ENCODE measurements around the gene MLLT1.

MLLT1 gene

DNA sequence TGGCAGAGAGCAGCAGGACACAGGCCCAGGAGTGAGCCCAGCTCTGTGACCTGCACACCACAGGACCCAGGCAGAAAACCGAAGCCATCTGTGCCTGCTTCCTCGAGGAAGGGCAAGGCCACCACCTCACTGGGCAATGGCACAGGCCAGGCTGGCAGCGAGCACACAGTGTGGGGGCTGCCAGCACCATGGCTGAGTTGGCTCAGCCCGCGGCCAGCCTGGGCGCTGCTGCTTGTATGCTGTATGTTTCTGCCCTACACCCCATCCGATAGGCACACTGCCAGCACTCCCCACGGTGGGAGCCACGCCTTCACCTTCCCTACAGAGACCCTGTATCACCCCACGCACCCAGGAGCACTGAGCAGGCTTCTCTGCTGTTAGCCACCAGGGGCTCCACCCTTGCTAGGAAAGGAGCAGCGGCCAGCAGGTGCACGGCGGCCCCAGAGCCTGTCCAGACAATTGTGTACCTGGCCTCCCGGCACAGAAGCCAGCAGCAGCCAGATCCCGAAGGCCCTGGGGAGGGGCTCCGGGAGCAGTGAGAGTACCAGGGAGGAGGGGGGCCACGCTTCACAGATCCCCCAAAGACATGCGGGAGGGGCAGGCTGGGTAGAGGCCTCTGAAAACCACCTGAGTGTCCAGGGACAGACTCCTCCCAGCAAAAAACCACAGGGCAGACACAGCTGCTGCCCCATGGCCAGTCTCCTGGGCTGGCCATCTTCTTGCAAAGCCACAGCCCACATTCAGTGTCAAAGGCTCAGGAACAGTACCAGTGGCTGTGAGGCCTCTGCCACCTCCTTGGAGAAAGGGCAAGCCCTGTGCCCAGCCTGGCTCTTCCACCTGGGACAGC is 56.1 kb downstream of the MLLT1 start:
- no peak overlapping the region for H3K27ac ChIP-seq (ENCODE audit: low read depth, low read length)
- H3K9me3 ChIP-seq (ENCODE audit: insufficient read depth, low read length), result no peaks in the 10 kb centered on the region
- H3K4me2 ChIP-seq (ENCODE audit: low read depth, low read length, poor library complexity, severe bottlenecking), result no peak overlapping the region
- H3K79me2 ChIP-seq (ENCODE audit: insufficient read depth, low read length), result 0 out of 2 replicates have a peak, but pooled peaks cover 9% of the 10 kb centered on the region
- TF ChIP-seq, protein P1, sequence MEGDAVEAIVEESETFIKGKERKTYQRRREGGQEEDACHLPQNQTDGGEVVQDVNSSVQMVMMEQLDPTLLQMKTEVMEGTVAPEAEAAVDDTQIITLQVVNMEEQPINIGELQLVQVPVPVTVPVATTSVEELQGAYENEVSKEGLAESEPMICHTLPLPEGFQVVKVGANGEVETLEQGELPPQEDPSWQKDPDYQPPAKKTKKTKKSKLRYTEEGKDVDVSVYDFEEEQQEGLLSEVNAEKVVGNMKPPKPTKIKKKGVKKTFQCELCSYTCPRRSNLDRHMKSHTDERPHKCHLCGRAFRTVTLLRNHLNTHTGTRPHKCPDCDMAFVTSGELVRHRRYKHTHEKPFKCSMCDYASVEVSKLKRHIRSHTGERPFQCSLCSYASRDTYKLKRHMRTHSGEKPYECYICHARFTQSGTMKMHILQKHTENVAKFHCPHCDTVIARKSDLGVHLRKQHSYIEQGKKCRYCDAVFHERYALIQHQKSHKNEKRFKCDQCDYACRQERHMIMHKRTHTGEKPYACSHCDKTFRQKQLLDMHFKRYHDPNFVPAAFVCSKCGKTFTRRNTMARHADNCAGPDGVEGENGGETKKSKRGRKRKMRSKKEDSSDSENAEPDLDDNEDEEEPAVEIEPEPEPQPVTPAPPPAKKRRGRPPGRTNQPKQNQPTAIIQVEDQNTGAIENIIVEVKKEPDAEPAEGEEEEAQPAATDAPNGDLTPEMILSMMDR (IDR thresholded peaks at IDR 0.05; ENCODE audit: insufficient read depth, low read length, poor library complexity, severe bottlenecking), result no peak
- TF ChIP-seq EZH2phosphoT487 (conservative IDR thresholded peaks at IDR 0.05; ENCODE audit: low read length), result no peak
- no peak overlapping the region for H2AFZ ChIP-seq (ENCODE audit: low read depth, low read length, severe bottlenecking)
- H3K4me3 ChIP-seq (ENCODE audit: insufficient read depth, low read length, poor library complexity, severe bottlenecking), result no peak overlapping the region
- no peaks in the 10 kb centered on the region for H3F3A ChIP-seq (ENCODE audit: insufficient read depth)
- no peaks in the 10 kb centered on the region for H3K9me2 ChIP-seq (replicated peaks; ENCODE audit: insufficient read depth, low read length)
- no peaks in the 10 kb centered on the region for H3K36me3 ChIP-seq (ENCODE audit: low read length)
- H3K27me3 ChIP-seq (ENCODE audit: low read length), result no peaks in the 10 kb centered on the region
- no peaks in the 10 kb centered on the region for H4K20me1 ChIP-seq (ENCODE audit: low read depth, low read length)
- H3K9ac ChIP-seq (ENCODE audit: low read length), result no peak overlapping the region

- H3K27ac ChIP-seq (ENCODE audit: low read depth, low read length), result no peak overlapping the region
- H3K9ac ChIP-seq (ENCODE audit: low read length), result no peak overlapping the region
- 0 out of 2 replicates have a peak, but pooled peaks cover 3% of the 10 kb centered on the region for H3K79me2 ChIP-seq (ENCODE audit: insufficient read depth, low read length)
- no peaks in the 10 kb centered on the region for H3K27me3 ChIP-seq (ENCODE audit: low read length)
- H3K4me3 ChIP-seq (ENCODE audit: insufficient read depth, low read length, poor library complexity, severe bottlenecking), result no peak overlapping the region
- no peaks in the 10 kb centered on the region for H3K36me3 ChIP-seq (ENCODE audit: low read length)
- no peak overlapping the region for H2AFZ ChIP-seq (ENCODE audit: low read depth, low read length, severe bottlenecking)
- H3F3A ChIP-seq (ENCODE audit: insufficient read depth), result no peaks in the 10 kb centered on the region
- TF ChIP-seq, protein P1 (IDR thresholded peaks at IDR 0.05; ENCODE audit: insufficient read depth, low read length, poor library complexity, severe bottlenecking), result no peak
- no peak for TF ChIP-seq EZH2phosphoT487 (conservative IDR thresholded peaks at IDR 0.05; ENCODE audit: low read length)
- no peak overlapping the region for H3K4me2 ChIP-seq (ENCODE audit: low read depth, low read length, poor library complexity, severe bottlenecking)
- no peaks in the 10 kb centered on the region for H3K9me3 ChIP-seq (ENCODE audit: insufficient read depth, low read length)
- H3K9me2 ChIP-seq (replicated peaks; ENCODE audit: insufficient read depth, low read length), result no peaks in the 10 kb centered on the region
- no peaks in the 10 kb centered on the region for H4K20me1 ChIP-seq (ENCODE audit: low read depth, low read length)
Measured at GRCh38 chr19:6222884-6223283, 56.9 kb downstream of the MLLT1 start.

GRCh38 chr19:6221878-6222746 is 57.7 kb downstream of the MLLT1 start:
- Histone ChIP-seq H2AFZ (ENCODE audit: low read depth, low read length, severe bottlenecking) (no peak overlapping the region), H3K27me3 (ENCODE audit: low read length) (no peaks in the 10 kb centered on the region), H3K27ac (ENCODE audit: low read depth, low read length) (no peak overlapping the region), H4K20me1 (ENCODE audit: low read depth, low read length) (no peaks in the 10 kb centered on the region), H3K9ac (ENCODE audit: low read length) (no peak overlapping the region), H3K9me2 (replicated peaks; ENCODE audit: insufficient read depth, low read length) (no peaks in the 10 kb centered on the region), H3K9me3 (ENCODE audit: insufficient read depth, low read length) (no peaks in the 10 kb centered on the region), H3K36me3 (ENCODE audit: low read length) (no peaks in the 10 kb centered on the region), H3K79me2 (ENCODE audit: insufficient read depth, low read length) (no peaks in the 10 kb centered on the region), H3K4me2 (ENCODE audit: low read depth, low read length, poor library complexity, severe bottlenecking) (no peak overlapping the region), H3K4me3 (ENCODE audit: insufficient read depth, low read length, poor library complexity, severe bottlenecking) (no peak overlapping the region), H3F3A (ENCODE audit: insufficient read depth) (no peaks in the 10 kb centered on the region)
- TF ChIP-seq, protein P1 (IDR thresholded peaks at IDR 0.05; ENCODE audit: insufficient read depth, low read length, poor library complexity, severe bottlenecking), result no peak
